HCT116 (cell line): ENCODE measurements around the gene TENM4. TPM values are rescaled to one million over a fixed set of nuclear protein-coding genes. Genes with fewer than 3 reads are reported as not detected.
A peak's percentile ranks its signal among the peaks of the same experiment; 100 is the strongest.

Experiments used
- ATAC-seq: fragments of 200-7000 bp; cut with Tn5 transposase; 2 replicates; pipeline ENCODE4 v1.9.1; 2020; ENCODE audit warnings: mild to moderate bottlenecking, moderate library complexity
- BruUV-seq: library from RNA; stranded (reverse); fragments of 400-500 nt; replicated peaks from 2 replicates; lab custom pipeline; 2021; lab: Mats Ljungman, UMichigan
- CTCF ChIA-PET: fragments of 300-600 bp; sonication (Branson Sonifier 250); formaldehyde crosslinking; loops from one replicate; lab custom pipeline; 2021; ENCODE audit warnings: antibody characterized with exemption; lab: Charles Lee
- POLR2A ChIA-PET: fragments of 300-600, 350-600 bp; sonication (Branson Sonifier 250); formaldehyde crosslinking; loops from one replicate; lab custom pipeline; 2021; ENCODE audit warnings: antibody characterized with exemption; lab: Charles Lee
- RAD21 ChIA-PET, 2 experiments: fragments of 300-600 bp; sonication (Branson Sonifier 250); formaldehyde crosslinking; loops; one replicate each; lab custom pipeline; 2023; ENCODE audit warnings: low total read pairs in 2 of 2; ENCODE audit not compliant: uncharacterized antibody in 2 of 2, unreplicated experiment in 2 of 2, low non-redundant PET in 1 of 2; lab: Charles Lee
- DNase-seq: peaks from one replicate; pipeline ENCODE4 v3.0.0-alpha.2; 2010; ENCODE audit warnings: low read depth, low spot score
- H2AFZ ChIP-seq: fragments of 200-600 bp; shearing (Covaris generic), sonication (generic); 2 replicates; pipeline ENCODE4 v1.6.1; 2017; ENCODE audit warnings: low read depth, mixed run types, mixed read lengths, antibody characterized with exemption, low read length; ENCODE audit not compliant: poor library complexity, severe bottlenecking
- H3K27ac ChIP-seq: 2 replicates; pipeline ENCODE4 v1.5.1; 2012; ENCODE audit warnings: low read depth, low read length
- H3K27me3 ChIP-seq: fragments of 200-600 bp; sonication (generic); 2 replicates; pipeline ENCODE4 v1.6.1; 2016; ENCODE audit warnings: mixed run types, low read length, mixed read lengths; ENCODE audit not compliant: insufficient read depth
- H3K36me3 ChIP-seq, 2 experiments: fragments of 200-500 bp in 1 of 2; fragments of 200-600 bp in 1 of 2; sonication (Bioruptor generic) in 1 of 2; sonication (generic) in 1 of 2; 2 replicates each; pipeline versions ENCODE4 v1.5.1 to v1.6.1; 2014 to 2016; ENCODE audit warnings: low read length in 2 of 2, inconsistent platforms in 1 of 2, mixed read lengths in 1 of 2, mixed run types in 1 of 2; ENCODE audit not compliant: insufficient read depth in 2 of 2, control insufficient read depth in 1 of 2
- H3K4me1 ChIP-seq, 2 experiments: fragments of 200-600 bp in 1 of 2; sonication (generic) in 1 of 2; 2 replicates each; pipeline versions ENCODE4 v1.5.1 to v1.6.1; 2012 to 2017; ENCODE audit warnings: low read length in 2 of 2, inconsistent platforms in 1 of 2, mild to moderate bottlenecking in 1 of 2, mixed read lengths in 1 of 2, mixed run types in 1 of 2, moderate library complexity in 1 of 2; ENCODE audit not compliant: insufficient read depth in 2 of 2, control insufficient read depth in 1 of 2
- H3K4me2 ChIP-seq: fragments of 200-600 bp; sonication (generic); 2 replicates; pipeline ENCODE4 v1.6.1; 2017; ENCODE audit warnings: mixed run types, low read length, mixed read lengths
- H3K4me3 ChIP-seq, 2 experiments: fragments of 200-600 bp in 1 of 2; sonication (generic) in 1 of 2; replicated peaks in 1 of 2; 2 replicates each; pipeline ENCODE4 v1.5.1; 2011 to 2016; ENCODE audit warnings: low read length in 2 of 2, control low read depth in 1 of 2, low read depth in 1 of 2, mild to moderate bottlenecking in 1 of 2, mixed read lengths in 1 of 2, mixed run types in 1 of 2
- H3K79me2 ChIP-seq: fragments of 200-600 bp; sonication (generic); 2 replicates; pipeline ENCODE4 v1.6.1; 2017; ENCODE audit warnings: mild to moderate bottlenecking, mixed run types, low read length, moderate library complexity, mixed read lengths; ENCODE audit not compliant: insufficient read depth
- H3K9ac ChIP-seq: fragments of 200-600 bp; sonication (generic); 2 replicates; pipeline ENCODE4 v1.6.1; 2016; ENCODE audit warnings: low read length, mixed read lengths
- H3K9me2 ChIP-seq: fragments of 200-600 bp; sonication (generic), shearing (Covaris generic); 2 replicates; pipeline ENCODE4 v1.6.1; 2017; ENCODE audit warnings: mixed run types, mild to moderate bottlenecking, moderate library complexity; ENCODE audit not compliant: insufficient read depth
- H3K9me3 ChIP-seq, 2 experiments: fragments of 200-500 bp in 1 of 2; fragments of 200-600 bp in 1 of 2; sonication (Bioruptor generic) in 1 of 2; sonication (generic) in 1 of 2; 2 replicates each; pipeline ENCODE4 v1.6.1; 2014 to 2017; ENCODE audit warnings: low read length in 2 of 2, mixed read lengths in 2 of 2, inconsistent platforms in 1 of 2, low read depth in 1 of 2, mild to moderate bottlenecking in 1 of 2, mixed run types in 1 of 2, moderate library complexity in 1 of 2; ENCODE audit not compliant: control insufficient read depth in 1 of 2, insufficient read depth in 1 of 2
- H4K20me1 ChIP-seq: fragments of 200-600 bp; sonication (generic), shearing (Covaris generic); 2 replicates; pipeline ENCODE4 v1.6.1; 2017; ENCODE audit warnings: mixed run types, mild to moderate bottlenecking, moderate library complexity; ENCODE audit not compliant: insufficient read depth
- CEBPB ChIP-seq: IDR thresholded peaks from 2 replicates; pipeline ENCODE4 v1.6.1; 2012; ENCODE audit warnings: low read depth
- ELF1 ChIP-seq: IDR thresholded peaks from 2 replicates; pipeline ENCODE4 v1.6.1; 2012; ENCODE audit warnings: low read depth, borderline replicate concordance
- EZH2 ChIP-seq: fragments of 200-600 bp; sonication (generic); IDR thresholded peaks from 2 replicates; pipeline ENCODE4 v1.6.1; 2017; ENCODE audit warnings: antibody characterized with exemption, mixed run types
- EZH2phosphoT487 ChIP-seq: fragments of 200-600 bp; IDR thresholded peaks from 2 replicates; pipeline ENCODE4 v1.6.1; 2018; ENCODE audit warnings: antibody characterized with exemption, borderline replicate concordance
- FOSL1 ChIP-seq: IDR thresholded peaks from 2 replicates; pipeline ENCODE4 v1.6.1; 2012; ENCODE audit warnings: low read depth
- JUND ChIP-seq: IDR thresholded peaks from 2 replicates; pipeline ENCODE4 v1.6.1; 2012
- POLR2A ChIP-seq: IDR thresholded peaks from 2 replicates; pipeline ENCODE4 v1.7.0; 2011; ENCODE audit warnings: borderline replicate concordance; ENCODE audit not compliant: insufficient read depth, insufficient read length; ENCODE audit errors: extremely low read depth
- SIN3A ChIP-seq: IDR thresholded peaks from 2 replicates; pipeline ENCODE4 v1.6.1; 2012; ENCODE audit warnings: low read depth
- SP1 ChIP-seq: IDR thresholded peaks from 2 replicates; pipeline ENCODE4 v1.6.1; 2012; ENCODE audit warnings: low read depth
- SRF ChIP-seq: IDR thresholded peaks from 2 replicates; pipeline ENCODE4 v1.6.1; 2012; ENCODE audit warnings: low read depth
- TCF7L2 ChIP-seq: IDR thresholded peaks from 2 replicates; pipeline ENCODE4 v1.7.0; 2011; ENCODE audit warnings: borderline replicate concordance, inconsistent platforms; ENCODE audit not compliant: insufficient read depth, insufficient read length; ENCODE audit errors: extremely low read depth
- intact Hi-C: fragments of 100-400 bp; cut with micrococcal nuclease; formaldehyde crosslinking; loops from 2 replicates; pipeline ENCODE4 v1.10.0; 2022
- total RNA-seq: library from RNA; stranded (reverse); gene quantifications from one replicate; pipeline ENCODE4 v1.2.1, GENCODE V29; 2021; ENCODE audit not compliant: unreplicated experiment
- TF ChIP-seq, protein P1 (sequence below): IDR thresholded peaks from 2 replicates; pipeline ENCODE4 v1.6.1; 2012
- TF ChIP-seq, protein P2 (sequence below), 3 experiments: fragments of 200-600 bp in 1 of 3; sonication (generic) in 1 of 3; IDR thresholded peaks in 2 of 3; conservative IDR thresholded peaks in 1 of 3; 2 replicates each; pipeline ENCODE4 v1.5.1; 2012 to 2017; ENCODE audit warnings: low read depth in 2 of 3, low read length in 2 of 3, antibody characterized with exemption in 1 of 3, borderline replicate concordance in 1 of 3, control low read depth in 1 of 3, mild to moderate bottlenecking in 1 of 3, mixed read lengths in 1 of 3, mixed run types in 1 of 3, moderate library complexity in 1 of 3; ENCODE audit not compliant: insufficient read depth in 1 of 3
- TF ChIP-seq, protein P3 (sequence below): IDR thresholded peaks from 2 replicates; pipeline ENCODE4 v1.6.1; 2012
- TF ChIP-seq, protein P4 (sequence below): IDR thresholded peaks from 2 replicates; pipeline ENCODE4 v1.6.1; 2011; ENCODE audit warnings: mild to moderate bottlenecking, low read length, moderate library complexity; ENCODE audit not compliant: insufficient replicate concordance; ENCODE audit errors: extremely low read depth

TENM4 gene
- total RNA-seq, 1 experiment from 2014 or later = 0.05 TPM

DNA sequence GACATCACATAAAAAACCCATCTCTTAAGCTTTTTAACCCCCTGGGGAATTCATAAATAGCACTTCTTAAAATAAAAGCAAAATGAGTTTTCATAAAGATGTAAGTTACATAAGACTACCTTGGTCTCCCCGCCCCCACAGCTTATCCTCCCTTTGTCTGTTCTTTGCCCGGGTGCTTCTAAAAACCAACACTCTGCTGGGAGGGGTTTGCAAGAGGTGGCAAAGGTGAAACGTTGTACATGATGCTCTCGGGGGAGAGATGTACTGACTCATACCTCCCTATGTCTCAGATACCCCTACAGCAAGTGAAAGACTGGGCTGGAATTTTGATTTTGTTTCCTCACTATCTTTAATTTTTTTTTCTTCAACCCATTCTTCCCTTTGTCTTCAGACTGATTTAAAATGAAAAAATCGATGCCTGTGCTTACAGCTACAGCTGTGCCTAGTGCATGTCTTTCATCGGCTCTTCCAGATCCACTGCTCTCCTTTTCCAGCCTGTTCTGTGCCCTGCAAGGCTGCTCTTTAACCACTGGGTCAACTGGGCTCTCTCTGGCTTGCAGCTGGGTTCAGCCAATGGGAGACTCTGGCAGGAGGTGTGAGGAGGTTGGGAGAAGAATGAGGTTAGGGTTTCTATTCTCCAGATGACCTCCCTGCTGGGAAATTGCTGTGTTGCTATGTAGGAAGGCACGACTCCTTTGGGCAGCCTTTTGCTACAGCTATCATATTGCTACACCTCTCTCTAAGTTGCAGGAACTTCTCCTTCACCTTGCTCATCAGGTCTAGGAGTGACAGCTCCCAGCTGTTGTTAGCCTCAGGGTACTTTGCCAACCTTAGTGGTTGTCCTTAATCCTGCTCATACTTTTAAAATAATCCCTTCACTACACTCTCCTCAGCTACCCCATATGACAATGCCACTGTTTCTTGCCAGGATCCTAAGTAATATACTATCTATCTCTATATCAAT is 266.5 kb downstream of the TENM4 start:
- Histone ChIP-seq H3K9me2 (no peaks in the 10 kb centered on the region), H3K27me3 (peaks cover 71% of the 10 kb centered on the region)
- TF ChIP-seq SP1 (no peak), EZH2phosphoT487 (no peak), TCF7L2 (no peak), POLR2A (no peak), EZH2 (no peak), FOSL1 (no peak), JUND (no peak), CEBPB (no peak), SIN3A (no peak), ELF1 (no peak), SRF (no peak)
- TF ChIP-seq, protein P1, sequence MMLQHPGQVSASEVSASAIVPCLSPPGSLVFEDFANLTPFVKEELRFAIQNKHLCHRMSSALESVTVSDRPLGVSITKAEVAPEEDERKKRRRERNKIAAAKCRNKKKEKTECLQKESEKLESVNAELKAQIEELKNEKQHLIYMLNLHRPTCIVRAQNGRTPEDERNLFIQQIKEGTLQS = no peak
- TF ChIP-seq, protein P2, sequence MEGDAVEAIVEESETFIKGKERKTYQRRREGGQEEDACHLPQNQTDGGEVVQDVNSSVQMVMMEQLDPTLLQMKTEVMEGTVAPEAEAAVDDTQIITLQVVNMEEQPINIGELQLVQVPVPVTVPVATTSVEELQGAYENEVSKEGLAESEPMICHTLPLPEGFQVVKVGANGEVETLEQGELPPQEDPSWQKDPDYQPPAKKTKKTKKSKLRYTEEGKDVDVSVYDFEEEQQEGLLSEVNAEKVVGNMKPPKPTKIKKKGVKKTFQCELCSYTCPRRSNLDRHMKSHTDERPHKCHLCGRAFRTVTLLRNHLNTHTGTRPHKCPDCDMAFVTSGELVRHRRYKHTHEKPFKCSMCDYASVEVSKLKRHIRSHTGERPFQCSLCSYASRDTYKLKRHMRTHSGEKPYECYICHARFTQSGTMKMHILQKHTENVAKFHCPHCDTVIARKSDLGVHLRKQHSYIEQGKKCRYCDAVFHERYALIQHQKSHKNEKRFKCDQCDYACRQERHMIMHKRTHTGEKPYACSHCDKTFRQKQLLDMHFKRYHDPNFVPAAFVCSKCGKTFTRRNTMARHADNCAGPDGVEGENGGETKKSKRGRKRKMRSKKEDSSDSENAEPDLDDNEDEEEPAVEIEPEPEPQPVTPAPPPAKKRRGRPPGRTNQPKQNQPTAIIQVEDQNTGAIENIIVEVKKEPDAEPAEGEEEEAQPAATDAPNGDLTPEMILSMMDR (IDR thresholded peaks at IDR 0.05 in 2 of 3, conservative IDR thresholded peaks at IDR 0.05 in 1 of 3; ENCODE audit: borderline replicate concordance in 1 of 3, insufficient read depth in 1 of 3, low read depth in 2 of 3, low read length in 2 of 3) = no peak
- TF ChIP-seq, protein P3, sequence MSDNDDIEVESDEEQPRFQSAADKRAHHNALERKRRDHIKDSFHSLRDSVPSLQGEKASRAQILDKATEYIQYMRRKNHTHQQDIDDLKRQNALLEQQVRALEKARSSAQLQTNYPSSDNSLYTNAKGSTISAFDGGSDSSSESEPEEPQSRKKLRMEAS = no peak
- TF ChIP-seq, protein P4, sequence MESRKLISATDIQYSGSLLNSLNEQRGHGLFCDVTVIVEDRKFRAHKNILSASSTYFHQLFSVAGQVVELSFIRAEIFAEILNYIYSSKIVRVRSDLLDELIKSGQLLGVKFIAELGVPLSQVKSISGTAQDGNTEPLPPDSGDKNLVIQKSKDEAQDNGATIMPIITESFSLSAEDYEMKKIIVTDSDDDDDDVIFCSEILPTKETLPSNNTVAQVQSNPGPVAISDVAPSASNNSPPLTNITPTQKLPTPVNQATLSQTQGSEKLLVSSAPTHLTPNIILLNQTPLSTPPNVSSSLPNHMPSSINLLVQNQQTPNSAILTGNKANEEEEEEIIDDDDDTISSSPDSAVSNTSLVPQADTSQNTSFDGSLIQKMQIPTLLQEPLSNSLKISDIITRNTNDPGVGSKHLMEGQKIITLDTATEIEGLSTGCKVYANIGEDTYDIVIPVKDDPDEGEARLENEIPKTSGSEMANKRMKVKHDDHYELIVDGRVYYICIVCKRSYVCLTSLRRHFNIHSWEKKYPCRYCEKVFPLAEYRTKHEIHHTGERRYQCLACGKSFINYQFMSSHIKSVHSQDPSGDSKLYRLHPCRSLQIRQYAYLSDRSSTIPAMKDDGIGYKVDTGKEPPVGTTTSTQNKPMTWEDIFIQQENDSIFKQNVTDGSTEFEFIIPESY = no peak
- TF ChIP-seq, all 23 proteins: peak for 0
- no peak overlapping the region for H3K4me2 ChIP-seq
- no peak overlapping the region for H3K4me3 ChIP-seq
- ChIA-PET POLR2A (no interaction called here), RAD21 (no interaction called here), CTCF (no interaction called here)
- no peak overlapping the region for H2AFZ ChIP-seq
- H4K20me1 ChIP-seq = no peaks in the 10 kb centered on the region
- no peak overlapping the region for H3K9ac ChIP-seq
- no peaks in the 10 kb centered on the region for H3K79me2 ChIP-seq
- no TSS peak for BruUV-seq
- intact Hi-C loops = no loop called here
- ATAC-seq = peak; percentile 34; the same call in 1 of the 2 replicates
- H3K4me1 ChIP-seq = no peaks in the 10 kb centered on the region
- no peaks in the 10 kb centered on the region for H3K9me3 ChIP-seq
- no peak for DNase-seq
- H3K27ac ChIP-seq = no peak overlapping the region
- no peaks in the 10 kb centered on the region for H3K36me3 ChIP-seq
